H1 (cell line): ENCODE data around the gene ADGRB3. TPM values are rescaled to one million over a fixed set of nuclear protein-coding genes. Genes with fewer than 3 reads are reported as not detected.

Source experiments
- CTCF ChIA-PET: fragments of 300-600 bp; sonication (Branson Sonifier 250); formaldehyde crosslinking; loops from one replicate; lab custom pipeline; 2021; ENCODE audit not compliant: partially characterized antibody; lab: Charles Lee
- POLR2A ChIA-PET: fragments of 300-600 bp; sonication (Branson Sonifier 250); formaldehyde crosslinking; loops from one replicate; lab custom pipeline; 2021; ENCODE audit warnings: inconsistent platforms; ENCODE audit not compliant: partially characterized antibody; lab: Charles Lee
- DNase-seq, 2 experiments: peaks; one replicate each; pipeline versions ENCODE4 v3.0.0 to v3.0.0-alpha.2; 2010 to 2022; ENCODE audit warnings: low spot score in 2 of 2, low read depth in 1 of 2, mixed read lengths in 1 of 2
- FAIRE-seq: peaks from 2 replicates; lab custom pipeline; 2011; peaks lifted over from hg19 to GRCh38; lab: Jason Lieb, UNC
- H2AFZ ChIP-seq: 2 replicates; pipeline ENCODE4 v1.8.1; 2012; ENCODE audit warnings: low read length, inconsistent platforms
- H2AK5ac ChIP-seq: 2 replicates; pipeline ENCODE4 v1.6.1; 2013; ENCODE audit warnings: low read depth, low read length
- H2BK120ac ChIP-seq: replicated peaks from 2 replicates; pipeline ENCODE3; 2013; ENCODE audit warnings: low read depth, low read length, inconsistent platforms
- H2BK12ac ChIP-seq: 2 replicates; pipeline ENCODE4 v1.6.1; 2013; ENCODE audit warnings: low read depth, low read length
- H2BK15ac ChIP-seq: 2 replicates; pipeline ENCODE4 v1.6.1; 2013; ENCODE audit warnings: low read length
- H2BK20ac ChIP-seq: 2 replicates; pipeline ENCODE4 v1.6.1; 2013; ENCODE audit warnings: low read length
- H2BK5ac ChIP-seq: 2 replicates; pipeline ENCODE4 v1.6.1; 2013; ENCODE audit warnings: low read depth, low read length
- H3K14ac ChIP-seq: 2 replicates; pipeline ENCODE4 v1.6.1; 2013; ENCODE audit warnings: inconsistent platforms; ENCODE audit not compliant: insufficient read length
- H3K18ac ChIP-seq: 2 replicates; pipeline ENCODE4 v1.6.1; 2013; ENCODE audit warnings: low read length; ENCODE audit errors: extremely low read depth
- H3K23ac ChIP-seq: 2 replicates; pipeline ENCODE4 v1.6.1; 2013; ENCODE audit warnings: inconsistent platforms; ENCODE audit not compliant: insufficient read length
- H3K23me2 ChIP-seq: 2 replicates; pipeline ENCODE4 v1.6.1; 2013; ENCODE audit warnings: low read depth, low read length
- H3K27ac ChIP-seq: 2 replicates; pipeline ENCODE4 v1.6.1; 2011; ENCODE audit warnings: low read depth, low read length, inconsistent platforms
- H3K27me3 ChIP-seq, 4 experiments: replicated peaks in 1 of 4; 1 replicate in 1 of 4; 2 replicates in 3 of 4; pipeline versions ENCODE4 v1.6.1 to v1.8.1; 2011 to 2013; ENCODE audit warnings: low read length in 3 of 4, mild to moderate bottlenecking in 3 of 4, inconsistent platforms in 2 of 4, mixed read lengths in 2 of 4, moderate library complexity in 1 of 4; ENCODE audit not compliant: control insufficient read depth in 3 of 4, insufficient read depth in 3 of 4; ENCODE audit errors: extremely low read depth in 1 of 4
- H3K36me3 ChIP-seq, 4 experiments: 2 replicates each; pipeline versions ENCODE4 v1.6.1 to v1.8.1; 2011 to 2013; ENCODE audit warnings: mild to moderate bottlenecking in 4 of 4, low read length in 3 of 4, moderate library complexity in 2 of 4, control low read depth in 1 of 4, inconsistent platforms in 1 of 4; ENCODE audit not compliant: insufficient read depth in 4 of 4, control insufficient read depth in 2 of 4
- H3K4ac ChIP-seq: replicated peaks from 2 replicates; pipeline ENCODE3; 2013; ENCODE audit warnings: low read length, low read depth, mixed read lengths, inconsistent platforms; ENCODE audit not compliant: insufficient read length
- H3K4me1 ChIP-seq, 4 experiments: replicated peaks in 1 of 4; 1 replicate in 1 of 4; 2 replicates in 3 of 4; pipeline versions ENCODE4 v1.6.1 to v1.8.1; 2011 to 2013; ENCODE audit warnings: low read length in 3 of 4, inconsistent platforms in 2 of 4, mixed read lengths in 1 of 4; ENCODE audit not compliant: insufficient read depth in 4 of 4, control insufficient read depth in 3 of 4
- H3K4me2 ChIP-seq, 2 experiments: 2 replicates each; pipeline versions ENCODE4 v1.6.1 to v1.8.1; 2011 to 2013; ENCODE audit warnings: low read depth in 2 of 2, low read length in 2 of 2, control low read depth in 1 of 2, inconsistent platforms in 1 of 2, mild to moderate bottlenecking in 1 of 2; ENCODE audit not compliant: insufficient read depth in 1 of 2
- H3K4me3 ChIP-seq, 4 experiments: fragments of 200-600, 300-600 bp in 1 of 4; sonication (generic), shearing (Covaris generic), sonication (Bioruptor Twin) in 1 of 4; 2 replicates each; pipeline versions ENCODE4 v1.5.1 to v1.8.1; 2011 to 2016; ENCODE audit warnings: low read length in 4 of 4, low read depth in 3 of 4, control low read depth in 2 of 4, inconsistent platforms in 2 of 4, mild to moderate bottlenecking in 2 of 4, mixed read lengths in 1 of 4, moderate library complexity in 1 of 4; ENCODE audit not compliant: insufficient read depth in 2 of 4; ENCODE audit errors: extremely low read depth in 1 of 4
- H3K56ac ChIP-seq: replicated peaks from 2 replicates; pipeline ENCODE3; 2013; ENCODE audit warnings: low read depth, mild to moderate bottlenecking, mixed read lengths, low read length, inconsistent platforms; ENCODE audit not compliant: insufficient read length
- H3K79me1 ChIP-seq: 2 replicates; pipeline ENCODE4 v1.6.1; 2013; ENCODE audit warnings: low read depth, low read length, control low read depth
- H3K79me2 ChIP-seq, 2 experiments: 2 replicates each; pipeline versions ENCODE4 v1.6.1 to v1.8.1; 2012 to 2013; ENCODE audit warnings: low read length in 2 of 2, mild to moderate bottlenecking in 2 of 2, inconsistent platforms in 1 of 2; ENCODE audit not compliant: insufficient read depth in 2 of 2, control insufficient read depth in 1 of 2
- H3K9ac ChIP-seq, 4 experiments: replicated peaks in 1 of 4; 1 replicate in 1 of 4; 2 replicates in 3 of 4; pipeline versions ENCODE4 v1.6.1 to v1.8.1; 2011 to 2013; ENCODE audit warnings: low read depth in 3 of 4, low read length in 3 of 4, control low read depth in 2 of 4, mild to moderate bottlenecking in 2 of 4, moderate library complexity in 2 of 4, inconsistent platforms in 1 of 4; ENCODE audit errors: extremely low read depth in 1 of 4
- H3K9me3 ChIP-seq, 2 experiments: 2 replicates each; pipeline versions ENCODE4 v1.6.1 to v1.8.1; 2012 to 2013; ENCODE audit warnings: mild to moderate bottlenecking in 2 of 2, moderate library complexity in 2 of 2, control low read depth in 1 of 2, inconsistent platforms in 1 of 2, low read depth in 1 of 2, low read length in 1 of 2, mixed read lengths in 1 of 2; ENCODE audit not compliant: insufficient read depth in 2 of 2
- H4K20me1 ChIP-seq, 2 experiments: replicated peaks in 1 of 2; 2 replicates each; pipeline versions ENCODE3 to v1.8.1; 2011 to 2013; ENCODE audit warnings: inconsistent platforms in 2 of 2, low read length in 2 of 2, mild to moderate bottlenecking in 1 of 2; ENCODE audit not compliant: insufficient read depth in 2 of 2, control insufficient read depth in 1 of 2
- H4K5ac ChIP-seq: 2 replicates; pipeline ENCODE4 v1.6.1; 2013; ENCODE audit warnings: low read length, low read depth, mixed read lengths, inconsistent platforms; ENCODE audit not compliant: insufficient read length
- H4K8ac ChIP-seq: 2 replicates; pipeline ENCODE4 v1.8.0; 2013; ENCODE audit warnings: mild to moderate bottlenecking, moderate library complexity, low read length, inconsistent platforms; ENCODE audit not compliant: insufficient read depth; ENCODE audit errors: extremely low read depth
- H4K91ac ChIP-seq: replicated peaks from 2 replicates; pipeline ENCODE3; 2013; ENCODE audit warnings: low read length, mixed read lengths, inconsistent platforms; ENCODE audit not compliant: insufficient read length
- ASH2L ChIP-seq: fragments of 200-600, 300-600 bp; sonication (generic); IDR thresholded peaks from one replicate; pipeline ENCODE4 v1.7.1; 2017; ENCODE audit warnings: low read length
- BACH1 ChIP-seq: IDR thresholded peaks from 2 replicates; pipeline ENCODE4 v1.6.1; 2012; ENCODE audit warnings: low read length, improper control_type of control experiment
- CHD2 ChIP-seq: IDR thresholded peaks from 2 replicates; pipeline ENCODE4 v1.6.1; 2012; ENCODE audit warnings: low read length, improper control_type of control experiment
- EP300 ChIP-seq, 2 experiments: IDR thresholded peaks; 1 replicate in 1 of 2; 2 replicates in 1 of 2; pipeline ENCODE4 v1.6.1; 2011 to 2012; ENCODE audit warnings: low read depth in 2 of 2, low read length in 2 of 2, mild to moderate bottlenecking in 2 of 2, borderline replicate concordance in 1 of 2, inconsistent platforms in 1 of 2, moderate library complexity in 1 of 2
- EZH2 ChIP-seq: fragments of 200-600 bp; sonication (generic); IDR thresholded peaks from 2 replicates; pipeline ENCODE4 v1.7.1; 2012; ENCODE audit warnings: low read depth, mild to moderate bottlenecking, moderate library complexity, low read length, inconsistent platforms; ENCODE audit not compliant: severe bottlenecking
- KDM5A ChIP-seq: fragments of 200-600 bp; IDR thresholded peaks from 2 replicates; pipeline ENCODE4 v1.7.1; 2012; ENCODE audit warnings: mild to moderate bottlenecking, low read length, inconsistent platforms, mixed read lengths
- PHF8 ChIP-seq: fragments of 200-600 bp; sonication (generic); conservative IDR thresholded peaks from 2 replicates; pipeline ENCODE4 v1.7.1; 2012; ENCODE audit warnings: low read depth, mild to moderate bottlenecking, inconsistent platforms, low read length, moderate library complexity
- POLR2A ChIP-seq, 2 experiments: IDR thresholded peaks; 1 replicate in 1 of 2; 2 replicates in 1 of 2; pipeline ENCODE4 v1.6.1; 2011; ENCODE audit warnings: low read depth in 2 of 2, low read length in 2 of 2, mild to moderate bottlenecking in 2 of 2; ENCODE audit errors: control extremely low read depth in 1 of 2
- RBBP5 ChIP-seq: IDR thresholded peaks from 2 replicates; pipeline ENCODE4 v1.7.1; 2012; ENCODE audit warnings: low read depth, mild to moderate bottlenecking, inconsistent platforms, low read length, moderate library complexity, borderline replicate concordance
- RNF2 ChIP-seq: fragments of 200-900, 300-1000 bp; sonication (generic); IDR thresholded peaks from 2 replicates; pipeline ENCODE4 v1.7.1; 2016; ENCODE audit warnings: borderline replicate concordance, low read depth, mild to moderate bottlenecking, antibody characterized with exemption, low read length; ENCODE audit not compliant: poor library complexity, severe bottlenecking; ENCODE audit errors: missing control alignments
- RXRA ChIP-seq: IDR thresholded peaks from 2 replicates; pipeline ENCODE4 v1.6.1; 2011; ENCODE audit warnings: low read depth, mild to moderate bottlenecking, low read length, moderate library complexity; ENCODE audit not compliant: insufficient read depth
- SP4 ChIP-seq: IDR thresholded peaks from 2 replicates; pipeline ENCODE4 v1.6.1; 2012; ENCODE audit warnings: low read length, inconsistent platforms
- SRF ChIP-seq: IDR thresholded peaks from 2 replicates; pipeline ENCODE4 v1.6.1; 2011; ENCODE audit warnings: mild to moderate bottlenecking, low read depth, low read length, moderate library complexity
- TCF12 ChIP-seq: IDR thresholded peaks from 2 replicates; pipeline ENCODE4 v1.6.1; 2011; ENCODE audit warnings: low read depth, mild to moderate bottlenecking, low read length
- TEAD4 ChIP-seq: IDR thresholded peaks from 2 replicates; pipeline ENCODE4 v1.6.1; 2012; ENCODE audit warnings: low read depth, low read length, inconsistent platforms, mixed read lengths
- polyA plus RNA-seq, 7 experiments: library from polyadenylated mRNA; depleted of rRNA in 3 of 7; stranded (reverse) in 5 of 7; unstranded in 2 of 7; fragments of >200 nt in 5 of 7; fragments of 200-250 nt in 2 of 7; gene quantifications; 1 replicate in 5 of 7; 2 replicates in 1 of 7; 4 replicates in 1 of 7; pipeline versions ENCODE4 v1.2.1 to v1.2.3, GENCODE V29; 2011 to 2013; ENCODE audit warnings: missing spikeins in 2 of 7, mixed read lengths in 2 of 7
- total RNA-seq: library from RNA; stranded (reverse); fragmentation: NEBNext Ultra II Directional; extraction: Animal tissue kit (Norgen Biotek cat#: 25700); gene quantifications from 2 replicates; pipeline ENCODE4 v1.2.1, GENCODE V29; 2021
- TF ChIP-seq, protein P1 (sequence below): IDR thresholded peaks from 2 replicates; pipeline ENCODE4 v1.6.1; 2012; ENCODE audit warnings: inconsistent platforms

Gene ADGRB3
- total and polyA plus RNA-seq, 2 of the 8 experiments (the other 6 are each of a cell fraction or from before 2014, with no cell fraction given): 0.35 to 1.2 TPM

- Histone ChIP-seq H3K4ac (no peak overlapping the region), H3K18ac (no peak overlapping the region), H3K9ac (no peak overlapping the region), H3K36me3 (no peaks in the 10 kb centered on the region; a peak in 1 of 8 replicates), H3K79me2 (no peaks in the 10 kb centered on the region), H3K4me3 (no peak overlapping the region), H4K91ac (no peak overlapping the region), H2AK5ac (no peak overlapping the region), H3K27ac (no peak overlapping the region), H3K4me1 (no peaks in the 10 kb centered on the region), H4K5ac (no peak overlapping the region), H2BK120ac (no peak overlapping the region), H4K20me1 (no peaks in the 10 kb centered on the region), H3K79me1 (no peaks in the 10 kb centered on the region), H3K4me2 (no peak overlapping the region), H3K14ac (no peak overlapping the region), H2BK5ac (no peak overlapping the region), H3K27me3 (no peaks in the 10 kb centered on the region), H3K23me2 (no peaks in the 10 kb centered on the region), H2AFZ (no peak overlapping the region), H2BK20ac (no peak overlapping the region), H2BK12ac (no peak overlapping the region), H3K56ac (no peak overlapping the region), H2BK15ac (no peak overlapping the region), H4K8ac (no peak overlapping the region), H3K23ac (no peak overlapping the region), H3K9me3 (no peaks in the 10 kb centered on the region)
- FAIRE-seq (no peak), DNase-seq (no peak)
- TF ChIP-seq SP4 (no peak), ASH2L (no peak), CHD2 (no peak), BACH1 (no peak), RNF2 (no peak), PHF8 (no peak), SRF (no peak), TEAD4 (no peak), KDM5A (no peak), RBBP5 (no peak), POLR2A (IDR thresholded peaks at IDR 0.05; ENCODE audit: control extremely low read depth in 1 of 2, low read depth in 2 of 2, low read length in 2 of 2) (no peak), EZH2 (no peak), RXRA (no peak), TCF12 (no peak), EP300 (IDR thresholded peaks at IDR 0.05; ENCODE audit: borderline replicate concordance in 1 of 2, low read depth in 2 of 2, low read length in 2 of 2) (no peak)
- TF ChIP-seq, protein P1, sequence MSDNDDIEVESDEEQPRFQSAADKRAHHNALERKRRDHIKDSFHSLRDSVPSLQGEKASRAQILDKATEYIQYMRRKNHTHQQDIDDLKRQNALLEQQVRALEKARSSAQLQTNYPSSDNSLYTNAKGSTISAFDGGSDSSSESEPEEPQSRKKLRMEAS: no peak
- CTCF ChIA-PET: no interaction called here
- POLR2A ChIA-PET: no interaction called here
These were observed 679.4 kb downstream of the ADGRB3 start for GRCh38 chr6:69314531-69314930.
